Measurements from ENCODE around the gene RNF151. TPM values are rescaled to one million over a fixed set of nuclear protein-coding genes. Genes with fewer than 3 reads are reported as not detected.

RNF151 gene
- total RNA-seq, 1 experiment from 2014 or later, result 0.28 TPM

DNA sequence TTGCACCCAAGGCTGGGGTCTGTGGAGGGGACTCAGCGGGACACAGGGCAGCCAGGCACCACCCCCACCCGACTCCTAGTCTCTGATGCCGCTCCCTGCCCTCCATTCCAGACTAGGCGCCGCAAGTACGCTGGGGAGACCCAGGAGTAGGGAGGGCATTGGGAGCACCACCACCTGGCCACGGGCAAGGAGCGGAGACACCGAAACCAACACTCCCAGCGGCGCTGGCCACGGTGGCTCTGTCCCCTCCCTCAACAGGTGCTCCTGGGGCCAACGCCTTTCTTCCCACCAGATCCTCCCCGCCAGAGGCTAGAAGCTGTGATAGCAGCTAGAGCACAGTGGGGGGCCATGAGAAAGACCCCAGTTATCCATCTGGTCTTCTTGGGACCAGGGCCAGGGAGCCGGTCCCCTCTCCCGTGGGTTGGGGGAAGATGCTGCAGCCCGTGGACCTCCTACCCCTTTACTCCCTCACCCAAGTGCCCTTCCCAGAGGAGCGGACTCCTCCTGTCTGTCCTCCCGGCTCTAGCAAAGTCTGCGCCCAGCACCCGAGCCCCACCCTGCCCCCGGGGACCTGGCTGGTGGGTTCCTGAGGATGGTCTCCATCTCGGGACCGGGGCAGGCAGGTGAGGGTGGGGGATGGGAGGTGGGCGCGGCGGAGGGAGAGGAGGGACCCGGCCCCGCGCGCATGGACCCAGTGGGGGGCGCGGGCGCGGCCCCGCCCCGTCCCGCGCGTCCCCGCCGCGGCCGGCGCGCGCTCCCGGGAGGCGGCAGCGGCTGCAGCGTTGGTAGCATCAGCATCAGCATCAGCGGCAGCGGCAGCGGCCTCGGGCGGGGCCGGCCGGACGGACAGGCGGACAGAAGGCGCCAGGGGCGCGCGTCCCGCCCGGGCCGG is 22.8 kb downstream of the RNF151 start, which contains the start of gene SYNGR3:
Gene SYNGR3, plus strand, starts transcription at position 762 of the 892 bp plus-strand sequence. CDS start 133 bp downstream, outside the sequence.
- TF ChIP-seq, protein P1, sequence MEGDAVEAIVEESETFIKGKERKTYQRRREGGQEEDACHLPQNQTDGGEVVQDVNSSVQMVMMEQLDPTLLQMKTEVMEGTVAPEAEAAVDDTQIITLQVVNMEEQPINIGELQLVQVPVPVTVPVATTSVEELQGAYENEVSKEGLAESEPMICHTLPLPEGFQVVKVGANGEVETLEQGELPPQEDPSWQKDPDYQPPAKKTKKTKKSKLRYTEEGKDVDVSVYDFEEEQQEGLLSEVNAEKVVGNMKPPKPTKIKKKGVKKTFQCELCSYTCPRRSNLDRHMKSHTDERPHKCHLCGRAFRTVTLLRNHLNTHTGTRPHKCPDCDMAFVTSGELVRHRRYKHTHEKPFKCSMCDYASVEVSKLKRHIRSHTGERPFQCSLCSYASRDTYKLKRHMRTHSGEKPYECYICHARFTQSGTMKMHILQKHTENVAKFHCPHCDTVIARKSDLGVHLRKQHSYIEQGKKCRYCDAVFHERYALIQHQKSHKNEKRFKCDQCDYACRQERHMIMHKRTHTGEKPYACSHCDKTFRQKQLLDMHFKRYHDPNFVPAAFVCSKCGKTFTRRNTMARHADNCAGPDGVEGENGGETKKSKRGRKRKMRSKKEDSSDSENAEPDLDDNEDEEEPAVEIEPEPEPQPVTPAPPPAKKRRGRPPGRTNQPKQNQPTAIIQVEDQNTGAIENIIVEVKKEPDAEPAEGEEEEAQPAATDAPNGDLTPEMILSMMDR (conservative IDR thresholded peaks at IDR 0.05), result no peak
- no peaks in the 10 kb centered on the region; the same call in 1 of the 2 replicates for H3K4me1 ChIP-seq (ENCODE audit: insufficient read depth, low read length)
- no peak within 1 kb of the TSS for H2AFZ ChIP-seq (ENCODE audit: low read length)
- no peaks in the 10 kb centered on the region; a peak in 1 of 5 replicates for H3K9me3 Mint-ChIP-seq
- no peaks in the 10 kb centered on the region; the same call in 1 of the 2 replicates for H3K79me2 ChIP-seq (ENCODE audit: insufficient read depth, low read length)
- no peak within 1 kb of the TSS for H4K91ac ChIP-seq (ENCODE audit: insufficient read length, low read depth, low read length)
- H3K9ac ChIP-seq (ENCODE audit: extremely low read depth, insufficient read length, low read length), result no peak within 1 kb of the TSS
- H3K9me3 ChIP-seq (ENCODE audit: control insufficient read depth, low read depth, low read length), result no peaks in the 10 kb centered on the region
- peak within 1 kb of the TSS in 1 of 3 experiments; percentile 57; a peak in 1 of 7 replicates for H3K27ac Mint-ChIP-seq
- no peak within 1 kb of the TSS for H4K8ac ChIP-seq (replicated peaks; ENCODE audit: insufficient read length, low read depth, low read length)
- DNase-seq, result peak; percentile 60
- no peak within 1 kb of the TSS for H2BK120ac ChIP-seq (ENCODE audit: low read depth, low read length, poor library complexity, severe bottlenecking)
- H3K14ac ChIP-seq (ENCODE audit: insufficient read depth, low read length), result peak within 1 kb of the TSS; percentile 70
- H2AK5ac ChIP-seq (ENCODE audit: insufficient read length, low read length), result no peak within 1 kb of the TSS
- no peak within 1 kb of the TSS for H3K56ac ChIP-seq (ENCODE audit: insufficient read length, low read depth, low read length)
- H2BK15ac ChIP-seq (ENCODE audit: low read depth, low read length), result no peak within 1 kb of the TSS; the same call in 1 of the 2 replicates
- peaks cover 2% of the 10 kb centered on the region for H4K20me1 ChIP-seq (ENCODE audit: control insufficient read depth, insufficient read depth, insufficient read length)
- no peak within 1 kb of the TSS for H3K4ac ChIP-seq (ENCODE audit: low read depth, low read length)
- no CpG with 5 or more reads among the region's 67 CpGs for WGBS (ENCODE audit: extremely low coverage, insufficient read length, low lambda C conversion rate)
- peak within 1 kb of the TSS; percentile 66 to 84 for H3K4me3 Mint-ChIP-seq
- H2BK20ac ChIP-seq (ENCODE audit: low read depth, low read length, poor library complexity, severe bottlenecking), result no peak within 1 kb of the TSS
- H3K27me3 Mint-ChIP-seq (ENCODE audit: low read depth), result peaks cover 42% of the 10 kb centered on the region
- no peak within 1 kb of the TSS for H4K5ac ChIP-seq (ENCODE audit: insufficient read length, low read depth, low read length)
- no peak within 1 kb of the TSS for H2BK5ac ChIP-seq (ENCODE audit: insufficient read length, low read length)
- H3K23me2 ChIP-seq (ENCODE audit: insufficient read length, low read depth, low read length, poor library complexity, severe bottlenecking), result peaks cover 25% of the 10 kb centered on the region
- no peak within 1 kb of the TSS for H3K27ac ChIP-seq (ENCODE audit: insufficient read length, low read depth, low read length)
- H3K18ac ChIP-seq (ENCODE audit: insufficient read length, low read depth, low read length), result no peak within 1 kb of the TSS
- H3K27me3 ChIP-seq (ENCODE audit: insufficient read depth, low read length), result peaks cover 15% of the 10 kb centered on the region; the same call in 1 of the 2 replicates
- no peak within 1 kb of the TSS for H2BK12ac ChIP-seq (ENCODE audit: insufficient read length, low read depth, low read length)
- H3K4me1 Mint-ChIP-seq, result peaks cover 22 to 28% of the 10 kb centered on the region in 2 experiments
- H3K23ac ChIP-seq (ENCODE audit: insufficient read length, low read depth, low read length), result no peak within 1 kb of the TSS
- no peaks in the 10 kb centered on the region for H3K79me1 ChIP-seq (ENCODE audit: insufficient read depth, low read depth, low read length, poor library complexity, severe bottlenecking)
- no peak within 1 kb of the TSS for H3T11ph ChIP-seq (ENCODE audit: low read length)
- peak within 1 kb of the TSS; percentile 53 for H3K4me2 ChIP-seq (ENCODE audit: insufficient read depth, insufficient read length, low read length)
- H3K36me3 Mint-ChIP-seq (ENCODE audit: insufficient read depth in 1 of 3, low read depth in 3 of 3), result peaks cover 0 to 20% (median 18%) of the 10 kb centered on the region in 3 experiments; a peak in 6 of 7 replicates

All from H9 (cell line).